H1 (cell line): Measurements from ENCODE around the gene TNNC1. TPM values are rescaled to one million over a fixed set of nuclear protein-coding genes. Genes with fewer than 3 reads are reported as not detected.
A peak's percentile ranks its signal among the peaks of the same experiment; 100 is the strongest.

Experiments used
- CTCF ChIA-PET: fragments of 300-600 bp; sonication (Branson Sonifier 250); formaldehyde crosslinking; loops from one replicate; lab custom pipeline; 2021; ENCODE audit not compliant: partially characterized antibody; lab: Charles Lee
- POLR2A ChIA-PET: fragments of 300-600 bp; sonication (Branson Sonifier 250); formaldehyde crosslinking; loops from one replicate; lab custom pipeline; 2021; ENCODE audit warnings: inconsistent platforms; ENCODE audit not compliant: partially characterized antibody; lab: Charles Lee
- DNase-seq, 2 experiments: peaks; one replicate each; pipeline versions ENCODE4 v3.0.0 to v3.0.0-alpha.2; 2010 to 2022; ENCODE audit warnings: low spot score in 2 of 2, low read depth in 1 of 2, mixed read lengths in 1 of 2
- FAIRE-seq: peaks from 2 replicates; lab custom pipeline; 2011; peaks lifted over from hg19 to GRCh38; lab: Jason Lieb, UNC
- H2AFZ ChIP-seq: 2 replicates; pipeline ENCODE4 v1.8.1; 2012; ENCODE audit warnings: low read length, inconsistent platforms
- H2AK5ac ChIP-seq: 2 replicates; pipeline ENCODE4 v1.6.1; 2013; ENCODE audit warnings: low read depth, low read length
- H2BK120ac ChIP-seq: replicated peaks from 2 replicates; pipeline ENCODE3; 2013; ENCODE audit warnings: low read depth, low read length, inconsistent platforms
- H2BK12ac ChIP-seq: 2 replicates; pipeline ENCODE4 v1.6.1; 2013; ENCODE audit warnings: low read depth, low read length
- H2BK15ac ChIP-seq: 2 replicates; pipeline ENCODE4 v1.6.1; 2013; ENCODE audit warnings: low read length
- H2BK20ac ChIP-seq: 2 replicates; pipeline ENCODE4 v1.6.1; 2013; ENCODE audit warnings: low read length
- H2BK5ac ChIP-seq: 2 replicates; pipeline ENCODE4 v1.6.1; 2013; ENCODE audit warnings: low read depth, low read length
- H3K14ac ChIP-seq: 2 replicates; pipeline ENCODE4 v1.6.1; 2013; ENCODE audit warnings: inconsistent platforms; ENCODE audit not compliant: insufficient read length
- H3K18ac ChIP-seq: 2 replicates; pipeline ENCODE4 v1.6.1; 2013; ENCODE audit warnings: low read length; ENCODE audit errors: extremely low read depth
- H3K23ac ChIP-seq: 2 replicates; pipeline ENCODE4 v1.6.1; 2013; ENCODE audit warnings: inconsistent platforms; ENCODE audit not compliant: insufficient read length
- H3K23me2 ChIP-seq: 2 replicates; pipeline ENCODE4 v1.6.1; 2013; ENCODE audit warnings: low read depth, low read length
- H3K27ac ChIP-seq: 2 replicates; pipeline ENCODE4 v1.6.1; 2011; ENCODE audit warnings: low read depth, low read length, inconsistent platforms
- H3K27me3 ChIP-seq, 4 experiments: replicated peaks in 1 of 4; 1 replicate in 1 of 4; 2 replicates in 3 of 4; pipeline versions ENCODE4 v1.6.1 to v1.8.1; 2011 to 2013; ENCODE audit warnings: low read length in 3 of 4, mild to moderate bottlenecking in 3 of 4, inconsistent platforms in 2 of 4, mixed read lengths in 2 of 4, moderate library complexity in 1 of 4; ENCODE audit not compliant: control insufficient read depth in 3 of 4, insufficient read depth in 3 of 4; ENCODE audit errors: extremely low read depth in 1 of 4
- H3K36me3 ChIP-seq, 4 experiments: 2 replicates each; pipeline versions ENCODE4 v1.6.1 to v1.8.1; 2011 to 2013; ENCODE audit warnings: mild to moderate bottlenecking in 4 of 4, low read length in 3 of 4, moderate library complexity in 2 of 4, control low read depth in 1 of 4, inconsistent platforms in 1 of 4; ENCODE audit not compliant: insufficient read depth in 4 of 4, control insufficient read depth in 2 of 4
- H3K4ac ChIP-seq: replicated peaks from 2 replicates; pipeline ENCODE3; 2013; ENCODE audit warnings: low read length, low read depth, mixed read lengths, inconsistent platforms; ENCODE audit not compliant: insufficient read length
- H3K4me1 ChIP-seq, 4 experiments: replicated peaks in 1 of 4; 1 replicate in 1 of 4; 2 replicates in 3 of 4; pipeline versions ENCODE4 v1.6.1 to v1.8.1; 2011 to 2013; ENCODE audit warnings: low read length in 3 of 4, inconsistent platforms in 2 of 4, mixed read lengths in 1 of 4; ENCODE audit not compliant: insufficient read depth in 4 of 4, control insufficient read depth in 3 of 4
- H3K4me2 ChIP-seq, 2 experiments: 2 replicates each; pipeline versions ENCODE4 v1.6.1 to v1.8.1; 2011 to 2013; ENCODE audit warnings: low read depth in 2 of 2, low read length in 2 of 2, control low read depth in 1 of 2, inconsistent platforms in 1 of 2, mild to moderate bottlenecking in 1 of 2; ENCODE audit not compliant: insufficient read depth in 1 of 2
- H3K4me3 ChIP-seq, 4 experiments: fragments of 200-600, 300-600 bp in 1 of 4; sonication (generic), shearing (Covaris generic), sonication (Bioruptor Twin) in 1 of 4; 2 replicates each; pipeline versions ENCODE4 v1.5.1 to v1.8.1; 2011 to 2016; ENCODE audit warnings: low read length in 4 of 4, low read depth in 3 of 4, control low read depth in 2 of 4, inconsistent platforms in 2 of 4, mild to moderate bottlenecking in 2 of 4, mixed read lengths in 1 of 4, moderate library complexity in 1 of 4; ENCODE audit not compliant: insufficient read depth in 2 of 4; ENCODE audit errors: extremely low read depth in 1 of 4
- H3K56ac ChIP-seq: replicated peaks from 2 replicates; pipeline ENCODE3; 2013; ENCODE audit warnings: low read depth, mild to moderate bottlenecking, mixed read lengths, low read length, inconsistent platforms; ENCODE audit not compliant: insufficient read length
- H3K79me1 ChIP-seq: 2 replicates; pipeline ENCODE4 v1.6.1; 2013; ENCODE audit warnings: low read depth, low read length, control low read depth
- H3K79me2 ChIP-seq, 2 experiments: 2 replicates each; pipeline versions ENCODE4 v1.6.1 to v1.8.1; 2012 to 2013; ENCODE audit warnings: low read length in 2 of 2, mild to moderate bottlenecking in 2 of 2, inconsistent platforms in 1 of 2; ENCODE audit not compliant: insufficient read depth in 2 of 2, control insufficient read depth in 1 of 2
- H3K9ac ChIP-seq, 4 experiments: replicated peaks in 1 of 4; 1 replicate in 1 of 4; 2 replicates in 3 of 4; pipeline versions ENCODE4 v1.6.1 to v1.8.1; 2011 to 2013; ENCODE audit warnings: low read depth in 3 of 4, low read length in 3 of 4, control low read depth in 2 of 4, mild to moderate bottlenecking in 2 of 4, moderate library complexity in 2 of 4, inconsistent platforms in 1 of 4; ENCODE audit errors: extremely low read depth in 1 of 4
- H3K9me3 ChIP-seq, 2 experiments: 2 replicates each; pipeline versions ENCODE4 v1.6.1 to v1.8.1; 2012 to 2013; ENCODE audit warnings: mild to moderate bottlenecking in 2 of 2, moderate library complexity in 2 of 2, control low read depth in 1 of 2, inconsistent platforms in 1 of 2, low read depth in 1 of 2, low read length in 1 of 2, mixed read lengths in 1 of 2; ENCODE audit not compliant: insufficient read depth in 2 of 2
- H4K20me1 ChIP-seq, 2 experiments: replicated peaks in 1 of 2; 2 replicates each; pipeline versions ENCODE3 to v1.8.1; 2011 to 2013; ENCODE audit warnings: inconsistent platforms in 2 of 2, low read length in 2 of 2, mild to moderate bottlenecking in 1 of 2; ENCODE audit not compliant: insufficient read depth in 2 of 2, control insufficient read depth in 1 of 2
- H4K5ac ChIP-seq: 2 replicates; pipeline ENCODE4 v1.6.1; 2013; ENCODE audit warnings: low read length, low read depth, mixed read lengths, inconsistent platforms; ENCODE audit not compliant: insufficient read length
- H4K8ac ChIP-seq: 2 replicates; pipeline ENCODE4 v1.8.0; 2013; ENCODE audit warnings: mild to moderate bottlenecking, moderate library complexity, low read length, inconsistent platforms; ENCODE audit not compliant: insufficient read depth; ENCODE audit errors: extremely low read depth
- H4K91ac ChIP-seq: replicated peaks from 2 replicates; pipeline ENCODE3; 2013; ENCODE audit warnings: low read length, mixed read lengths, inconsistent platforms; ENCODE audit not compliant: insufficient read length
- BRCA1 ChIP-seq: IDR thresholded peaks from 2 replicates; pipeline ENCODE4 v1.6.1; 2012; ENCODE audit warnings: low read depth, low read length, improper control_type of control experiment
- RBBP5 ChIP-seq: IDR thresholded peaks from 2 replicates; pipeline ENCODE4 v1.7.1; 2012; ENCODE audit warnings: low read depth, mild to moderate bottlenecking, inconsistent platforms, low read length, moderate library complexity, borderline replicate concordance
- RNF2 ChIP-seq: fragments of 200-900, 300-1000 bp; sonication (generic); IDR thresholded peaks from 2 replicates; pipeline ENCODE4 v1.7.1; 2016; ENCODE audit warnings: borderline replicate concordance, low read depth, mild to moderate bottlenecking, antibody characterized with exemption, low read length; ENCODE audit not compliant: poor library complexity, severe bottlenecking; ENCODE audit errors: missing control alignments
- RXRA ChIP-seq: IDR thresholded peaks from 2 replicates; pipeline ENCODE4 v1.6.1; 2011; ENCODE audit warnings: low read depth, mild to moderate bottlenecking, low read length, moderate library complexity; ENCODE audit not compliant: insufficient read depth
- TEAD4 ChIP-seq: IDR thresholded peaks from 2 replicates; pipeline ENCODE4 v1.6.1; 2012; ENCODE audit warnings: low read depth, low read length, inconsistent platforms, mixed read lengths
- WGBS, 2 experiments: shearing (Covaris generic) in 1 of 2; methylation state at CpG; one replicate each; pipeline versions ENCODE4 v1.1.6 to v1.1.7; 2013 to 2015; ENCODE audit warnings: low lambda C conversion rate in 2 of 2, mixed read lengths in 2 of 2, inconsistent platforms in 1 of 2, low coverage in 1 of 2, missing lambda C conversion rate in 1 of 2; ENCODE audit not compliant: insufficient replicate concordance in 2 of 2, insufficient coverage in 1 of 2, insufficient read length in 1 of 2; ENCODE audit errors: extremely low coverage in 1 of 2, missing lambda C conversion rate in 1 of 2; 5-methylcytosine and 5-hydroxymethylcytosine counted together
- polyA plus RNA-seq, 7 experiments: library from polyadenylated mRNA; depleted of rRNA in 3 of 7; stranded (reverse) in 5 of 7; unstranded in 2 of 7; fragments of >200 nt in 5 of 7; fragments of 200-250 nt in 2 of 7; gene quantifications; 1 replicate in 5 of 7; 2 replicates in 1 of 7; 4 replicates in 1 of 7; pipeline versions ENCODE4 v1.2.1 to v1.2.3, GENCODE V29; 2011 to 2013; ENCODE audit warnings: missing spikeins in 2 of 7, mixed read lengths in 2 of 7
- total RNA-seq: library from RNA; stranded (reverse); fragmentation: NEBNext Ultra II Directional; extraction: Animal tissue kit (Norgen Biotek cat#: 25700); gene quantifications from 2 replicates; pipeline ENCODE4 v1.2.1, GENCODE V29; 2021

TNNC1 gene
- total and polyA plus RNA-seq, 2 of the 8 experiments (the other 6 are each of a cell fraction or from before 2014, with no cell fraction given), result 5.8 to 16.4 TPM

DNA sequence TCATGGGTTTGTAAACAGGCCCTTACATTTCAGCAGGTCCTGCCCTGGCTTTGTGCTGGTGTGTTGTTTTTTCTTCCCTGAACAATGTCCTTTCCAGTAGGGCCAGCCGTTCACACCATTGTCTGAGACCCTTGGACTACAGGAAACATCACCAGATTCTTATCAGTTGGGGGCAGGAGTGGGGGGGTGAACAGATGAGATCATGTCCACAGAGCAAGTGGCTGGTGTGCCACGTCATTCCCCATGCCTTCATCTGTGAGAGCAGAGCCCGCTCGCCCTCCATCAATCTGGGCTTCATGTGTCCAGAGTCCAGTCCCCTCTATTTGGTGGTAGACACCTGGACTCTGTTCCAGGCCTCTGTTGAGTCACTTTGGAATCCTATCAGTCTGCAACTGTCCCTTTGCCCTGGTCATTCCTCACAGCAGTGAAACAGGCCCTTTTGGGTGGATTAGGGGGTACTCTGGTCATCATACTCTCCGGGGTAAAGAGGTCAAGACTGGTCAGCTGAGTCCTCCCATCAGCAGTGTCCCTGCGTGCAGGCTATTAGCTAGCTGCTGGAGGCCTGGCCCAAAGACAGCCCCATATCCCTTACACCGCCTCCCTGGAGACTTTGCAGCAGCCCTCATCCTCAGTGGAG lies 23.9 kb downstream of the TNNC1 start:
- H4K8ac ChIP-seq, result peak overlapping the region; percentile 43; the same call in 1 of the 2 replicates
- H2AK5ac ChIP-seq, result no peak overlapping the region
- no peak overlapping the region for H2BK15ac ChIP-seq
- H3K23me2 ChIP-seq, result no peaks in the 10 kb centered on the region
- H2AFZ ChIP-seq, result no peak overlapping the region
- H3K4me1 ChIP-seq, result no peaks in the 10 kb centered on the region; a peak in 1 of 7 replicates
- TF ChIP-seq TEAD4 (no peak), BRCA1 (no peak), RXRA (no peak), RBBP5 (no peak), RNF2 (no peak)
- H3K14ac ChIP-seq, result no peak overlapping the region
- H3K4me3 ChIP-seq, result no peak overlapping the region
- H2BK120ac ChIP-seq, result no peak overlapping the region
- no peak overlapping the region for H2BK20ac ChIP-seq
- ChIA-PET POLR2A (interaction anchor here (10.5 kb wide), 1 partner anchor 16 kb away, joined by 112 read pairs; the partner anchor contains the start of gene SEMA3G), CTCF (interaction anchor here (0.7 to 4.4 kb wide), 10 partner anchors 9 to 414 kb away, joined by 3 to 23 read pairs (median 4); no protein-coding TSS in a partner anchor)
- H4K91ac ChIP-seq, result no peak overlapping the region
- no peaks in the 10 kb centered on the region for H3K79me1 ChIP-seq
- H3K23ac ChIP-seq, result no peak overlapping the region
- H2BK5ac ChIP-seq, result no peak overlapping the region
- H3K27me3 ChIP-seq, result no peaks in the 10 kb centered on the region
- FAIRE-seq (no peak), DNase-seq (no peak)
- no peaks in the 10 kb centered on the region for H3K36me3 ChIP-seq
- no peak overlapping the region for H3K27ac ChIP-seq
- 93% methylated on average over 7 of the region's 7 CpGs; no CpG with 5 or more reads in 1 of the 2 experiments for WGBS, 2 experiments
- no peak overlapping the region for H3K4ac ChIP-seq
- no peak overlapping the region for H4K5ac ChIP-seq
- H2BK12ac ChIP-seq, result no peak overlapping the region
- H4K20me1 ChIP-seq, result no peaks in the 10 kb centered on the region
- no peaks in the 10 kb centered on the region for H3K9me3 ChIP-seq
- H3K4me2 ChIP-seq, result no peak overlapping the region
- no peak overlapping the region for H3K9ac ChIP-seq
- no peaks in the 10 kb centered on the region for H3K79me2 ChIP-seq
- no peak overlapping the region for H3K56ac ChIP-seq
- no peak overlapping the region for H3K18ac ChIP-seq
